Stomach (tissue), 9 donors: ENCODE data around the gene PSMD3. TPM values are rescaled to one million over a fixed set of nuclear protein-coding genes. Genes with fewer than 3 reads are reported as not detected.

ENCODE experiments used
- DNase-seq, 2 donors: peaks; one replicate each; pipeline versions ENCODE4 v3.0.0 to v3.0.0-alpha.2; 2013 to 2019
- H3K27ac ChIP-seq, 5 donors: fragments of 200-600 bp in 4 of 5; sonication (generic) in 4 of 5; one replicate each; pipeline ENCODE4 v1.5.1; 2013 to 2019; ENCODE audit warnings: mild to moderate bottlenecking in 1 of 5, moderate library complexity in 1 of 5
- H3K27me3 ChIP-seq, 3 donors: fragments of 200-600 bp; sonication (generic); one replicate each; pipeline ENCODE4 v1.5.1; 2017 to 2019; ENCODE audit warnings: mixed run types in 1 of 3
- H3K36me3 ChIP-seq, 4 donors: fragments of 200-600 bp; sonication (generic); 1 replicate in 3 of 4; 2 replicates in 1 of 4; pipeline ENCODE4 v1.5.1; 2016 to 2019
- H3K4me1 ChIP-seq, 4 donors: fragments of 200-600 bp; sonication (generic); one replicate each; pipeline ENCODE4 v1.5.1; 2016 to 2019
- H3K4me3 ChIP-seq, 4 donors: fragments of 200-600 bp; sonication (generic) in 3 of 4; one replicate each; pipeline ENCODE4 v1.5.1; 2016 to 2019; ENCODE audit warnings: mild to moderate bottlenecking in 1 of 4
- H3K9me3 ChIP-seq, 4 donors: fragments of 200-600 bp; sonication (generic); one replicate each; pipeline ENCODE4 v1.5.1; 2016 to 2019
- EP300 ChIP-seq: sonication (generic); formaldehyde crosslinking; IDR thresholded peaks from one replicate; pipeline ENCODE4 v1.6.1; 2017; ENCODE audit warnings: antibody characterized with exemption
- POLR2A ChIP-seq, 4 donors: fragments of 450-650 bp; IDR thresholded peaks; one replicate each; pipeline ENCODE4 v1.6.1; 2016; ENCODE audit warnings: antibody characterized with exemption in 4 of 4, control low read depth in 2 of 4, mild to moderate bottlenecking in 1 of 4, moderate library complexity in 1 of 4
- POLR2AphosphoS5 ChIP-seq, 3 donors: sonication (generic); formaldehyde crosslinking; IDR thresholded peaks; one replicate each; pipeline ENCODE4 v1.6.1; 2016; ENCODE audit warnings: antibody characterized with exemption in 3 of 3
- WGBS, 5 donors: extraction: QIAGEN DNeasy Blood & Tissue Kit in 3 of 5; methylation state at CpG; one replicate each; pipeline versions ENCODE4 v1.1.5 to v1.1.7; 2013 to 2018; 5-methylcytosine and 5-hydroxymethylcytosine counted together
- intact Hi-C: fragments of 100-400 bp; cut with DNase I; formaldehyde crosslinking; loops from one replicate; pipeline ENCODE4 v1.15.1; 2023; ENCODE audit warnings: low total_unique reads
- polyA plus RNA-seq, 3 donors: library from polyadenylated mRNA; stranded (reverse); fragments of 200-250 nt; gene quantifications; one replicate each; pipeline ENCODE4 v1.2.3, GENCODE V29; 2013
- total RNA-seq, 5 donors: library from RNA; depleted of rRNA; stranded (reverse); fragments of >200 nt; gene quantifications; one replicate each; pipeline versions ENCODE4 v1.1.0 to v1.2.3, GENCODE V29; 2014 to 2016
- TF ChIP-seq, protein P1 (sequence below), 7 experiments: fragments of 450-650 bp in 4 of 7; fragments of 200-600 bp in 3 of 7; sonication (generic) in 3 of 7; IDR thresholded peaks; one replicate each; pipeline ENCODE4 v1.5.1; 2016 to 2019; ENCODE audit warnings: antibody characterized with exemption in 7 of 7, control low read depth in 2 of 7, mild to moderate bottlenecking in 1 of 7
- donor health status: healthy with polysubstance abuse.
- donor health status: Bipolar disorder and iron deficiency.
- donor health status: healthy.

PSMD3 gene
- total and polyA plus RNA-seq, 8 donors = 13.4 to 140 (median 47.3) TPM

DNA sequence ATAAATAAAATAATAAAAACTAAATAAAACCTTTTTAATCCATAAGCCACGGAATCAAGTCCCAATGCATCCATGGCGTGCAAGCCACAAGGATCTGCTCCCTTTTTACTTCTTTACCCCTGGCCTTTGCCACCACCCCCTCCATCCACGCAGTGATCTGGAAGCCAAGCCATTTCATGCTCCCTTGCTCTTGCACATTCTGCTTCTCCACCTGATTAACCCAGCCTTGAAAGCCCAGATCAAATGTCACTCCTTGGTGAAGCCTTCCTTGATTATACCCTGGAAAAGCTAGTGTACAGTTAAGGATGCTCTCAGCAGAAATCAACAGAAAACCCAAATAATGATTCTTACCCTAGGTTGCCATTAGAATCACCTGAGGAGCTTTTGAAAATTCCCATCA is 43.2 kb upstream of the PSMD3 start:
- intact Hi-C loops = no loop called here
- TF ChIP-seq EP300 = no peak
- TF ChIP-seq POLR2A (IDR thresholded peaks at IDR 0.05) = no peak
- TF ChIP-seq POLR2AphosphoS5 (IDR thresholded peaks at IDR 0.05) = no peak
- TF ChIP-seq, protein P1, sequence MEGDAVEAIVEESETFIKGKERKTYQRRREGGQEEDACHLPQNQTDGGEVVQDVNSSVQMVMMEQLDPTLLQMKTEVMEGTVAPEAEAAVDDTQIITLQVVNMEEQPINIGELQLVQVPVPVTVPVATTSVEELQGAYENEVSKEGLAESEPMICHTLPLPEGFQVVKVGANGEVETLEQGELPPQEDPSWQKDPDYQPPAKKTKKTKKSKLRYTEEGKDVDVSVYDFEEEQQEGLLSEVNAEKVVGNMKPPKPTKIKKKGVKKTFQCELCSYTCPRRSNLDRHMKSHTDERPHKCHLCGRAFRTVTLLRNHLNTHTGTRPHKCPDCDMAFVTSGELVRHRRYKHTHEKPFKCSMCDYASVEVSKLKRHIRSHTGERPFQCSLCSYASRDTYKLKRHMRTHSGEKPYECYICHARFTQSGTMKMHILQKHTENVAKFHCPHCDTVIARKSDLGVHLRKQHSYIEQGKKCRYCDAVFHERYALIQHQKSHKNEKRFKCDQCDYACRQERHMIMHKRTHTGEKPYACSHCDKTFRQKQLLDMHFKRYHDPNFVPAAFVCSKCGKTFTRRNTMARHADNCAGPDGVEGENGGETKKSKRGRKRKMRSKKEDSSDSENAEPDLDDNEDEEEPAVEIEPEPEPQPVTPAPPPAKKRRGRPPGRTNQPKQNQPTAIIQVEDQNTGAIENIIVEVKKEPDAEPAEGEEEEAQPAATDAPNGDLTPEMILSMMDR (IDR thresholded peaks at IDR 0.05) = no peak
- H3K36me3 ChIP-seq = no peaks in the 10 kb centered on the region

DNA sequence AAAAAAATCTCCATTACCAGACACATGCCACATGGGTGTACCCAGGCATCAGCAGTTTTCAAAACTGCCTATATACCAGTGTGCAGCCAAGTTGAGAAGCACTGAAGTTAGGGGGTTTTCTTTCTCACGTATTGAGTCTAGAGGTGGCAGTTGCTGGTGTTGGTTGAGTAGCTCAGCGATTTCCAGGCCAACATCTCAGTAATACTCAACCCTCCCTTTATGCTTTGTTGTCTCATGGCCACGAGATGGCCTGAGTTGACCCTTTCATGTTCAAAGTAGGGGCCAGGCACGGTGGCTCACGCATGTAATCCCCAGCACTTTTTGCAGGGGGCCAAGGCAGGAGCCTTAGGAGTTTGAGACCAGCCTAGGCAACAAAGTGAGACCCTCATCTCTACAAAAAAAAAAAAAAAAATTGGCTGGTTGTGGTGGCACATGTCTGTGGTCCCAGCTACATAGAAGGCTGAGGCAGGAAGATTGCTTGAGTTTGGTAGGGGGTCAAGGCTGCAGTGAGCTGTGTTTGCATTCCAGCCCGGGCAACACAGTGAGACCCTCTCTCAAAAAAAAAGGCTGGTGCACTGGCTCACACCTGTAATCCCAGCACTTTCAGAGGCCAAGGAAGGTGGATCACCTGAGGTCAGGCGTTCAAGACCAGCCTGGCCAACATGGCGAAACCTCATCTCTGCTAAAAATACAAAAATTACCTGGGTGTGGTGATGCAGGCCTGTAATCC is 42.3 kb upstream of the PSMD3 start:
- no peak overlapping the region for H3K4me3 ChIP-seq
- DNase-seq = no peak
- TF ChIP-seq POLR2A (IDR thresholded peaks at IDR 0.05) (no peak), POLR2AphosphoS5 (IDR thresholded peaks at IDR 0.05) (no peak), EP300 (no peak)
- TF ChIP-seq, protein P1 (IDR thresholded peaks at IDR 0.05) = no peak
- no peak overlapping the region for H3K27ac ChIP-seq
- WGBS, 5 donors = 54 to 68% (median 61%) methylated on average over 8 of the region's 8 CpGs
- H3K36me3 ChIP-seq = no peaks in the 10 kb centered on the region
- H3K27me3 ChIP-seq = no peaks in the 10 kb centered on the region
- peaks cover 0 to 8% (median 2%) of the 10 kb centered on the region in 4 donors for H3K4me1 ChIP-seq
- no peaks in the 10 kb centered on the region for H3K9me3 ChIP-seq
- intact Hi-C loops = no loop called here

More for the DNA sequence above, 43.2 kb upstream of the PSMD3 start:
- WGBS, 5 donors = 84 to 98% (median 94%) methylated on average over 3 of the region's 3 CpGs
- Histone ChIP-seq H3K4me1 (peaks cover 0 to 8% (median 2%) of the 10 kb centered on the region in 4 donors), H3K4me3 (no peak overlapping the region), H3K27ac (no peak overlapping the region), H3K27me3 (no peaks in the 10 kb centered on the region), H3K9me3 (no peaks in the 10 kb centered on the region)
- DNase-seq = no peak

DNA sequence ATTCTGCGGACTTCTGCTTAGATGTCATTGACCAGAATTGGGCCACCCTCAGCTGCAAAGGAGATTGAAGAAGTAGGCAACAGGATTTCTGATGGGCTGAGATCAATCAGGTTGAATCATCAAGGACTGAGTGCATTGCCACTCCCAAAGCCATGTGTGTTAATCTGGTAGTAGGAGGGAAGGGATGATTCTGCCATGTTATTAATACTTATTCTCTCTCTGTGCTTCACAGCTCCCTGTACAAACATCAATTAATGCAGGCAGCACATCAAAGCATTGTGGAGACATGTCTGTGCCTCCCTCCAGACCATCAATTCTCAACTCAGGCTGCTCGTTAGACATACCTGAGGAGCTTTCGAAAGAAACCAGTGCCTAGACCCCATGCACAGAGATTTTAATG is 41.5 kb upstream of the PSMD3 start:
- no peaks in the 10 kb centered on the region for H3K36me3 ChIP-seq
- intact Hi-C loops = no loop called here
- H3K27me3 ChIP-seq = no peaks in the 10 kb centered on the region
- WGBS, 5 donors = 82 to 91% (median 84%) methylated on average over 3 of the region's 3 CpGs
- TF ChIP-seq POLR2A (IDR thresholded peaks at IDR 0.05) (no peak), POLR2AphosphoS5 (IDR thresholded peaks at IDR 0.05) (no peak), EP300 (no peak)
- TF ChIP-seq, protein P1 (IDR thresholded peaks at IDR 0.05) = no peak
- H3K4me3 ChIP-seq = no peak overlapping the region
- peaks cover 0 to 8% (median 2%) of the 10 kb centered on the region in 4 donors for H3K4me1 ChIP-seq
- no peak overlapping the region for H3K27ac ChIP-seq
- H3K9me3 ChIP-seq = no peaks in the 10 kb centered on the region
- DNase-seq = no peak

DNA sequence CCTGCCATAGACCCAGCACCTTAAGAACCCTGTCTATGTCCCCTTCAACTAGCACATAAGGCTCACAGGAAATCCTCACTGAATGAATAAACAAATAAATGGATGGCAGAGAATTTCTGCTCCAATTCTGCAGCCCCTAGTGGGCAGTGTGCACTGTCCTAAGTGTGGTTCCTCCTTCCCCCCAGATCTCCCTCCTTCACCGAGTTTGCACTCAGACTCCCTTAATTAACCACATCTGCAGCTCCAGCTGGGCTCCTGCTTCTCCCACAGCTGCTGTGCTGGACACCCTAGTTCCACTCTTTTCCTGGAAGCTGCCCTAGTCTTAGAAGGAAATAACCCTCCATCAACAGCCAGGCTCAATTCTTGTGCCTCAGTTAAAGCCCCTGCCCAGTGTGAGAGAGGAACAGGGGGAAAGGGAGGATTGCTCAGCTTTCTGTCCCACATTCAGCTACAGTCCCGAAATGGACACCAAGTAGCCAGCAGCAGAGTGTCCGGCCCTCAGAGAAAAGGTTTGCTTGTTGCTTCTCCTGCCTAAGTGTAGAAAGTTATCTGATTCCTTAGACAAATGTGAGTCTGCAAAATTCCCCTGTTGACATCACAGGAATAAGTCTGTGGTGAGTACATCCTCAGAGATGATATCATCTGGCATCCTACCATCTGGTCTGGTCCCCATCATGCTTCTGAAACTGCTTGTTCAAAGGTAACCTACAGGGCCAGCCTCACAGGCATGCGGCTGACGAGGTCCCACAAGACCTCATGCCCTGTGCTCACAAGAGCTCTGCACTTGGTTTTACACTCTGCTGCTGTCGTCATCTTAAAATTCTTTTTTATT is 40.8 kb upstream of the PSMD3 start:
- no peak for TF ChIP-seq EP300
- TF ChIP-seq POLR2AphosphoS5 (IDR thresholded peaks at IDR 0.05) = no peak
- TF ChIP-seq POLR2A (IDR thresholded peaks at IDR 0.05) = no peak
- TF ChIP-seq, protein P1 (IDR thresholded peaks at IDR 0.05) = no peak
- no peaks in the 10 kb centered on the region for H3K9me3 ChIP-seq
- peak overlapping the region in 2 of 5 donors; percentile 8 to 18 for H3K27ac ChIP-seq
- DNase-seq = peak in 1 of 2 donors; percentile 81
- peaks cover 0 to 8% (median 0%) of the 10 kb centered on the region in 4 donors for H3K4me1 ChIP-seq
- intact Hi-C loops = no loop called here
- 54 to 64% (median 62%) methylated on average over 6 of the region's 6 CpGs for WGBS, 5 donors
- H3K27me3 ChIP-seq = no peaks in the 10 kb centered on the region
- no peaks in the 10 kb centered on the region for H3K36me3 ChIP-seq
- no peak overlapping the region for H3K4me3 ChIP-seq
